ENCODE results near the gene CEP164.

GRCh38 chr11:117356126-117356890, 28.7 kb downstream of the CEP164 start:
- TF ChIP-seq EZH2 (IDR thresholded peaks at IDR 0.05; ENCODE audit: insufficient read depth, low read length) (no peak), CTCF (IDR thresholded peaks at IDR 0.05; ENCODE audit: insufficient read depth, low read depth, low read length) (no peak)

Measured in astrocyte (in vitro differentiated cells and primary cell).